ENCODE data around the gene PRKRIP1.
"Not testable (repeated sequence)": the region's sequence is repeated elsewhere in the genome, so short reads cannot be mapped to it uniquely, and the experiment has no call there.

PRKRIP1 gene

GRCh38 chr7:102457352-102457924, 61.3 kb downstream of the PRKRIP1 start:
- DNase-seq (ENCODE audit: low read depth): no peak

GRCh38 chr7:102459221-102459844, 63.2 kb downstream of the PRKRIP1 start:
- no peak for DNase-seq (ENCODE audit: low read depth)

GRCh38 chr7:102460467-102460866, 64.3 kb downstream of the PRKRIP1 start:
- no peak for DNase-seq (ENCODE audit: low read depth)

DNA sequence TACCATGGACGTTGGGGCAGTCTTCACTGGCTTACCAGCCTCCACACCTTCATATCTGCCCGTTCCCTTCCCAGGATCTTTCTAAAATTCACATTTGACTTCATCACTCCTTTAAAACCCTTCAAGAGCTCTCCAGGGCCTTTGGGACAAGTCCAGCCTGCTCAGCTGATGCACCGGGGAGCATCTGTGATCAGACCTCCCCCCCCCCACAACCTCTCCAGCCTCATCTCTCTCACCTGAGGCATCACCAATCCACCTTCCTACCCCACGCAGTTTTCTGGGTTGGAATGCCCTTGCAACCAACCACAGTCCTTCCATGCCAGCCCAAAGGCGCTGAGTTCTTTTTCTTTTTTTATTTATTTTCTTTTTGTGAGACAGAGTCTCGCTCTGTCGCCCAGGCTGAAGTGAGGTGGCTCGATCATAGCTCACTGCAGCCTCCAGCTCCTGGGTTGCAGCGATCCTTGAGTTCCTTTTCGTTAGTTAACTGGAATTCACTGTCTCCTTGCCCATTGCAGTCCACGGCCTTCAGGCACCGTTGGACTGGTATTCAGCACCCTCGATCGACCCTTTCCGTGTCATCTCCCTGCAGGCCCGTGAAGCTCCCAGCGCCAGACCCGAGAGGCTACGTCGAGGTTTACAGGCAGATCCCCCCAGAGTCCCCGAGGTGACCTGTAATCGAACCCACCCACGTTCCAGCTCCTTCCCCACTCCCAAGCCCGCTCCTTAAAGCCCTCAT, 67.8 kb downstream of the PRKRIP1 start:
- no peak for DNase-seq (ENCODE audit: low read depth)

DNA sequence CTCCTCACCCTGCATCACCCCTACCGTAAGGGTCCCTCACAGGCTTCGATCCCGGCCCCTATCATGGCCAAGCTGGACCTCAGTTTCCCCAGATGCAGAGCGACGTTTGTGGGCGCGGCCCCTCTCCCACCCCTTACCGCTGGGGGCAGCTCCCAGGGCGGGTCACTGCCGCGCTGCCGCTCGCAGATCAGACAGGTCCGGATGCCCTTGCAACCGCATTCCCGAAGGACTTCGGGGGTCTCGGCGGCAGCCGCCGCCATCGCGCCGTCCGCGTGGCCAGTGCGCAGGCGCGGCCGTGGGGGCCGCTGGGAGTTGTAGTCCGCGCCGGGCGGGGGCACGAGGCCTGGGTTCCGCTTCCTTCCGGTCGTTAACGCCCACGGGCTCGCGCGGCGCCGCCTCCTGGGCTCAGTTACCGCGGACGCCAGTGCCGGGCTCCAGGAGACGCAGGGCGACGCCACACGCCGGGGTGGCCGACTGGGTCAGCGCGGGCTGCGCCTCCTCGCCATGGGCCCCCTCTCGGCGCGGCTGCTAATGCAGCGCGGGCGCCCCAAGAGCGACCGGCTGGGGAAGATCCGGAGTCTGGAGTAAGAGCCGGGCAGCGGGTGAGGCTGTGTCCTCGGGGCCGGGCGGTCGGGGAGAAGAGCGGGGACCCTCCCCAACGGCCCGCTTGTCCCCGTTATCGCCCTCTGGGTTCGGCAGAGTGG, 68.6 kb downstream of the PRKRIP1 start, which contains the start of the genes ALKBH4 and LRWD1:
Gene ALKBH4, minus strand, starts transcription at position 287 of the 704 bp plus-strand sequence. Its CDS starts 27 bp downstream, at position 260.
Gene LRWD1, plus strand, starts transcription at position 408 of the 704 bp plus-strand sequence. Its CDS starts 97 bp downstream, at position 505.
- peak; percentile 74 for DNase-seq (ENCODE audit: low read depth)

DNA sequence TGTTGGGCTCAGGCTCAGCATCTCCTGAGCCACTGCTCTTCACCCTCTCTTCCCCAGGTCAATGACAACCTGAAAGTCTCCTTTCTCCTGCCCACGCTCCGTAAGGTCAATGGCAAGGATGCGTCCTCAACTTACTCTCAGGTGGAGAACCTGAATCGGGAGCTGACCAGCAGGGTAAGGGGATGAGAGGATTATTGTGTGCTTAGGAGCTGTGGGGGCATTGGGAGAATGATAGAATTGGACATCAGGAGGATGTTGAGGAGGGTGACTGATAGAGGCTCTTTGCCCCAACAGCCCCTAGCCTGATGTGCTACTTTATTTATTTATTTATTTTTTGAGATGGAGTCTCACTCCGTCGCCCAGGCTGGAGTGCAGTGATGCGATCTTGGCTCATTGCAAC, 69.9 kb downstream of the PRKRIP1 start:
- DNase-seq (ENCODE audit: low read depth): no peak

GRCh38 chr7:102467581-102468477, 71.7 kb downstream of the PRKRIP1 start:
- DNase-seq (ENCODE audit: low read depth): no peak

GRCh38 chr7:102468478-102469350, 72.6 kb downstream of the PRKRIP1 start:
- DNase-seq (ENCODE audit: low read depth): no peak

DNA sequence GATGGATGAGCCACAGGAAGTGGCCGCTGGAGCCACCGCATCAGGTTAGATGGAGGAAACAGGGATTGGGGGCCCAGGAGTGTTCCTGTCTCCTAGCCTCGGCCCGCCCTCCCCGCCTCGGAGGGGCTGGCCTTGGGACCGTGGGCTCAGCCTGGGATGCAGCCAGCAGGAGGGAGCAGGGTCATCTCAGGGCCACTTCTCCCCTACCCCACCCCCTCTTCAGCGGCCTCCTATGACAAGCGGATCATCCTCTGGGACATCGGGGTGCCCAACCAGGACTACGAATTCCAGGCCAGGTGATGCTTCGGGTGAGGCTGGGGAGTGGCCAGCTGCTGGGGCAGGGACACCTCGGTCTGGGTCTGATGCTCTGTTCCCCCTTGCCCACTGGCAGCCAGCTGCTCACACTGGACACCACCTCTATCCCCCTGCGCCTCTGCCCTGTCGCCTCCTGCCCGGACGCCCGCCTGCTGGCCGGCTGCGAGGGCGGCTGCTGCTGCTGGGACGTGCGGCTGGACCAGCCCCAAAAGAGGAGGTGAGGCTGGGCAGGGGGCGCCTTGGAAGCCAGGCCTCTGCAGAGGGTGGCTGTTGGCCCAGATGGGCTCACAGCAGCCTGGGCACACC, 73.3 kb downstream of the PRKRIP1 start:
- no peak for DNase-seq (ENCODE audit: low read depth)

GRCh38 chr7:102469972-102470825, 74.0 kb downstream of the PRKRIP1 start:
- DNase-seq (ENCODE audit: low read depth): no peak

DNA sequence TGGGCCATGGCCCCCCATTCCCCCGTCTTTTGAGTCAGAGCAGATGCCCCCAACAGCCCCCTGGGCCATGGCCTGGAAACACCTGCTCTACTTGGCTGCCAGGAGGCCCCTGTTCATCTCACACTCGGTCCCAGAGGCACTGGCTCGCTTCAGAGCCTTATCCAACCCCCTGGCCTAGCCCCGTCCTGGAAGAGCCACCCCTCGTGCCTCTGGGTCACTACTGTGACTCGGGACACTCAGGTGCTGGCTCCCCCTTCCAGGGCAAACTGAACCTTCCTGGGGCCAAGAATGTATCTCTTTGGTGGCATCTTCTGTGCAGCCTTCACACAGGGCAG, 75.6 kb downstream of the PRKRIP1 start:
- DNase-seq (ENCODE audit: low read depth): no peak

DNA sequence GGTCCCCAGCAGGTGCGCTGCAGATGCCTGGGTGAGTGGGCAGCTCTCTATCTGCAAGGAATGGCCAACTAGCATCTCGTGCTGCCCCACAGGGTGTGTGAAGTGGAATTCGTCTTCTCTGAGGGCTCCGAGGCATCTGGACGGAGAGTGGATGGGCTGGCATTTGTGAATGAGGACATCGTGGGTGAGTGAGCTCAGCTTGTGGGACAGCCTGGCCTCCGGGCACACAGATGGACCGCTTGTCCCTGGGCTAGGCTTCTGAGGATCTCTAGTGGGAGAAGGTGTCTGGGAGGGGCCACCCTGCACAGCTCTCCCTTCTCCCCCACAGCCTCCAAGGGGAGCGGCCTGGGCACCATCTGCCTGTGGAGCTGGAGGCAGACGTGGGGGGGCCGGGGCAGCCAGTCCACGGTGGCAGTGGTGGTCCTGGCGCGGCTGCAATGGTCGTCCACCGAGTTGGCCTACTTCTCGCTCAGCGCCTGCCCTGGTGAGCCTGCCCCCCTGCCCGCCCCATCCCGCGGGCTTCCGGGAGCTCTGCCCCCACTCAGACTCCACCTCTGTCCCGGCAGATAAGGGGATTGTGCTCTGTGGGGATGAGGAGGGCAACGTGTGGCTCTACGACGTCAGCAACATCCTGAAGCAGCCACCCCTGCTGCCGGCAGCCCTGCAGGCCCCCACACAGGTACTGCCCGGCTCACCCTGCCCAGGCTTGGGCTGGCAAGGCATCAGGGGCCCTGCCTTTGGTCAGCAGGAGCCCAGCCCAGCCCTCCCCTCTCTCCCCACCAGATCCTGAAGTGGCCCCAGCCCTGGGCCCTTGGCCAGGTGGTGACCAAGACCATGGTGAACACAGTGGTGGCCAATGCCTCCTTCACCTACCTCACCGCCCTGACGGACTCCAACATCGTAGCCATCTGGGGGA, 76.2 kb downstream of the PRKRIP1 start:
- no peak for DNase-seq (ENCODE audit: low read depth)

- no peak for DNase-seq (ENCODE audit: low read depth)
Measured at GRCh38 chr7:102473271-102473991, 77.3 kb downstream of the PRKRIP1 start.

DNA sequence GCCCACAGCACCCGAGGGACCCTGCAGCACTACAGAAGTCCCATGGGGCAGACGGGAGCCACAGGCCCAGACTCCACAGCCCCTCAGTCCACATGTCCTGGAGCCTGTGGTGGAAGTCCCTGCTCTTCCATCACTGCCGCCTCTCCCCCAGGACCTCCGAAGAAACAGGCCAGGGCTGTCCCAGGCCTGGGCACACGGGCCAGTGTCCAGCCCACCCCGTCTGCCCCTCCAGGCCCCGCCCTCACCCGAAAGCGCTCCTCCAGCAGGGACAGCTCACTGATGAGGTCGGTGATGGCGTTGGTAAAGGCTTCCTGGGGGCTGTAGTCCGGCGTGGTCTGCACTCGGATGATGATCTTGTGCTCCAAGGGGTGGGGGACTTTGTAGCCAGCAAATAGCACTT, 78.0 kb downstream of the PRKRIP1 start:
- DNase-seq (ENCODE audit: low read depth): not testable (repeated sequence)

DNA sequence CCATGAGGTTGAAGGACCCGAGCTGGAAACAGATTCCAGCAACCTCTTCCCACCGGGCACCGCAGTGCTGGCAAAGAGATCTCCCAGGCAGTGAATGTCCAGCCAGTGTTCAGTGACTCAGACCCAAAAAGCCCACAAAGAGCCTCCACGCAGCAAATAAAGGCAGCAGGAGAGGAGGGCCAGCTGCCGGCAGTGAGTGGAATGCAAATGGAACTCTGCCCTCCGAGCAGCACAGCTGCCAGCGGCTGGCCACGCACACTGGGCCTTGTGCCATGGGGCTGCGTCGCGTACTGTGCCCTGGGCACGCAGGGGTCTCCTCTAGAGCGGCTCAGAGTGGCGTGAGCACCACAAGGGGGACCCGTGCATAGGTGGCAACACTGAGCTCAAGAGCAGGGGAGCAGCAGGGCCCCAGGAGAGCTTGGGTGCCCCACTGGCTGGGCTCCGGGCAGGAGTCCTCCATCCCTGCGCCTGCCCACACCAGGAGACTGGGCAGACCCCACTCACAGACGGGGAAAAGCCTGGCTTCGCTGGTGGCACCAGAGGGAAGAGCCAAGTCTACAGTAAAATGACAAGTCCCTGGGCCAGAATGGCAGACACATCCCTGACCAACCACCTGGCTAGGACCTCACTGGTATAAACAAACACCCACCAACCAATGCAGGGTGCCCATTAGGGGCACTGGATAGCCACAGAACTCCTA, 78.7 kb downstream of the PRKRIP1 start:
- DNase-seq (ENCODE audit: low read depth): not testable (repeated sequence)
